Stomach (tissue), 4 donors: ENCODE results near the gene HSPH1.

Experiments
- CTCF ChIP-seq, 7 experiments: fragments of 450-650 bp in 4 of 7; fragments of 200-600 bp in 3 of 7; sonication (generic) in 3 of 7; IDR thresholded peaks; one replicate each; pipeline ENCODE4 v1.5.1; 2016 to 2019; ENCODE audit warnings: antibody characterized with exemption in 7 of 7, control low read depth in 2 of 7, mild to moderate bottlenecking in 1 of 7
- POLR2A ChIP-seq, 4 donors: fragments of 450-650 bp; IDR thresholded peaks; one replicate each; pipeline ENCODE4 v1.6.1; 2016; ENCODE audit warnings: antibody characterized with exemption in 4 of 4, control low read depth in 2 of 4, mild to moderate bottlenecking in 1 of 4, moderate library complexity in 1 of 4
- POLR2AphosphoS5 ChIP-seq, 3 donors: sonication (generic); formaldehyde crosslinking; IDR thresholded peaks; one replicate each; pipeline ENCODE4 v1.6.1; 2016; ENCODE audit warnings: antibody characterized with exemption in 3 of 3

- TF ChIP-seq POLR2A (IDR thresholded peaks at IDR 0.05) (no peak), POLR2AphosphoS5 (IDR thresholded peaks at IDR 0.05) (no peak), CTCF (IDR thresholded peaks at IDR 0.05) (no peak)
Observed at GRCh38 chr13:31088826-31089420, 72.8 kb downstream of the HSPH1 start.
